Measurements from ENCODE around the gene CT47A1. TPM values are rescaled to one million over a fixed set of nuclear protein-coding genes. Genes with fewer than 3 reads are reported as not detected.
"Not testable (repeated sequence)": the region's sequence is repeated elsewhere in the genome, so short reads cannot be mapped to it uniquely, and the experiment has no call there.

Gene CT47A1
- total RNA-seq, 1 donor from 2014 or later: not detected

DNA sequence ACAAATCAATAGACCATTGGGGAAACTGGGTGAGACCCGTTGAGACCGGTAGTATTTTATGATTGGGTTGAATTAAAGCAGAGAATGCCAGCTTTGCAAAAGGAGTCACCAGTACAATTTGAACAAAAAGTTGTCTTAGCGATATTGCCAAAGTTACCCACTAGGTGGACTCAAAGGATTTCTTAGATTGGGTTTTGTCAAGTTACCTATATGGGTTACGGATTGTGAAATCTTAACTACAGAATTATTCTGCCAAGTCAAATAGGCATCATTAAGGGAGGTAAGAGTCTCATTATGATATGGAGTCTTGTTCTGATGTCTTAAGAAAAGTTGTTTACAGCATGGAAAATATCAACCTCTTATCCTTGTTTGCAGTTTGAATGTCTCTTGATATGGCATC, 15.0 kb upstream of the CT47A1 start:
- Mint-ChIP-seq H3K4me1 (ENCODE audit: low read depth, unreplicated experiment) (no peaks in the 10 kb centered on the region), H3K27ac (ENCODE audit: unreplicated experiment) (no peak overlapping the region), H3K9me3 (ENCODE audit: unreplicated experiment) (no peaks in the 10 kb centered on the region), H3K36me3 (ENCODE audit: unreplicated experiment) (no peaks in the 10 kb centered on the region), H3K4me3 (ENCODE audit: unreplicated experiment) (no peak overlapping the region), H3K27me3 (ENCODE audit: unreplicated experiment) (no peaks in the 10 kb centered on the region)
- no peak for DNase-seq
- TF ChIP-seq, protein P1, sequence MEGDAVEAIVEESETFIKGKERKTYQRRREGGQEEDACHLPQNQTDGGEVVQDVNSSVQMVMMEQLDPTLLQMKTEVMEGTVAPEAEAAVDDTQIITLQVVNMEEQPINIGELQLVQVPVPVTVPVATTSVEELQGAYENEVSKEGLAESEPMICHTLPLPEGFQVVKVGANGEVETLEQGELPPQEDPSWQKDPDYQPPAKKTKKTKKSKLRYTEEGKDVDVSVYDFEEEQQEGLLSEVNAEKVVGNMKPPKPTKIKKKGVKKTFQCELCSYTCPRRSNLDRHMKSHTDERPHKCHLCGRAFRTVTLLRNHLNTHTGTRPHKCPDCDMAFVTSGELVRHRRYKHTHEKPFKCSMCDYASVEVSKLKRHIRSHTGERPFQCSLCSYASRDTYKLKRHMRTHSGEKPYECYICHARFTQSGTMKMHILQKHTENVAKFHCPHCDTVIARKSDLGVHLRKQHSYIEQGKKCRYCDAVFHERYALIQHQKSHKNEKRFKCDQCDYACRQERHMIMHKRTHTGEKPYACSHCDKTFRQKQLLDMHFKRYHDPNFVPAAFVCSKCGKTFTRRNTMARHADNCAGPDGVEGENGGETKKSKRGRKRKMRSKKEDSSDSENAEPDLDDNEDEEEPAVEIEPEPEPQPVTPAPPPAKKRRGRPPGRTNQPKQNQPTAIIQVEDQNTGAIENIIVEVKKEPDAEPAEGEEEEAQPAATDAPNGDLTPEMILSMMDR (IDR thresholded peaks at IDR 0.05; ENCODE audit: partially characterized antibody, unreplicated experiment): peak; percentile 20

DNA sequence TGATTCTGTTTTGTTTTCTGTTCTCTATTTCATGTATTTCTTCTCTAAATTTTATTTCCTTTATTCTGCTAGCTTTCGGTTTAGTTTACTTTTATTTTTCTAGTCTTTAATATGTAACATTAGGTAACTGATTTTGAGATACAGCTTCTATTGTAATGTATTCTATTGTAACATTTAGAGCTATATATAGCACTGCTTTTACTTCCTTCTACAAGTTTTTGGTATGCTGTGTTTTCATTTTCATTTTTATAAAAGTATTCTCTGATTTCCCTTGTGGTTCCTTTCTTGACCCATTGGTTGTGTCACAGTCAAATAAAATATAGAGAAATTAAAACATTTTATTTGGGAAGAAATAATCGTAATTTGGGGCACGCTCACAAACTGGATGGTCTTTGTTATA, 13.9 kb upstream of the CT47A1 start:
- no peak overlapping the region for H3K27ac Mint-ChIP-seq (ENCODE audit: unreplicated experiment)
- H3K4me1 Mint-ChIP-seq (ENCODE audit: low read depth, unreplicated experiment): no peaks in the 10 kb centered on the region
- no peak for DNase-seq
- no peaks in the 10 kb centered on the region for H3K9me3 Mint-ChIP-seq (ENCODE audit: unreplicated experiment)
- TF ChIP-seq, protein P1 (IDR thresholded peaks at IDR 0.05; ENCODE audit: partially characterized antibody, unreplicated experiment): no peak
- no peaks in the 10 kb centered on the region for H3K36me3 Mint-ChIP-seq (ENCODE audit: unreplicated experiment)
- no peak overlapping the region for H3K4me3 Mint-ChIP-seq (ENCODE audit: unreplicated experiment)
- H3K27me3 Mint-ChIP-seq (ENCODE audit: unreplicated experiment): no peaks in the 10 kb centered on the region

DNA sequence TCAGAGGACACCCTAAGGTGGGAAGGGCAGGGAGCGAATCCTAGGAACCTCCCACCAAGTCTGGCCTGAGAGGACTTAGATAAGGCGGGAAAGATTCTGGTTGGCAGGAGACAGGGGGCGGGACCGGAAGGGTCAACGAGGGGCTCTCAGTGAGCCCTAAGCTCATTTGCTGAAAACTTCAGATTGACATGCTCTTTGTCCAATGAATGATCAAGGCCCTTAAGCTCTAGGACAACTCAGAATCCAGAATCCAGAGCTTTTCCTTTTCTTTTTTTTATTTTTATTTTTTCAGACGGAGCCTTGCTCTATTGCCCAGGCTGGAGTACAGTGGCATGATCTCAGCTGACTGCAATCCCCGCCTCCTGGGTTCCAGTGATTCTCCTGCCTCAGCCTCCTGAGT, 29.1 kb downstream of the CT47A1 start, which contains the start of gene CT47A7:
CT47A7 (minus strand) TSS at position 101 of the 400 bp plus-strand sequence. CDS start 255 bp downstream, outside the sequence.
- H3K27ac Mint-ChIP-seq (ENCODE audit: unreplicated experiment); DNase-seq; H3K27me3 Mint-ChIP-seq (ENCODE audit: unreplicated experiment); H3K4me3 Mint-ChIP-seq (ENCODE audit: unreplicated experiment); H3K9me3 Mint-ChIP-seq (ENCODE audit: unreplicated experiment); H3K4me1 Mint-ChIP-seq (ENCODE audit: low read depth, unreplicated experiment); H3K36me3 Mint-ChIP-seq (ENCODE audit: unreplicated experiment): not testable (repeated sequence)

Other genes starting within 250 kb of the CT47A1 start
- gene CT47B1, start 109.9 kb downstream of the CT47A1 start, total RNA-seq (ENCODE audit: unreplicated experiment): not detected
- not detected for gene CT47A11, start 48.6 kb downstream of the CT47A1 start, total RNA-seq (ENCODE audit: unreplicated experiment)
- not detected for gene CT47A10, start 43.7 kb downstream of the CT47A1 start, total RNA-seq (ENCODE audit: unreplicated experiment)
- gene CT47A9, start 38.9 kb downstream of the CT47A1 start, total RNA-seq (ENCODE audit: unreplicated experiment): not detected
- gene CT47A8, start 34.0 kb downstream of the CT47A1 start, total RNA-seq (ENCODE audit: unreplicated experiment): not detected
- gene CT47A7, start 29.2 kb downstream of the CT47A1 start, total RNA-seq (ENCODE audit: unreplicated experiment): not detected
- gene CT47A6, start 24.3 kb downstream of the CT47A1 start, total RNA-seq (ENCODE audit: unreplicated experiment): not detected
- not detected for gene CT47A5, start 19.4 kb downstream of the CT47A1 start, total RNA-seq (ENCODE audit: unreplicated experiment)
- gene CT47A4, start 14.6 kb downstream of the CT47A1 start, total RNA-seq (ENCODE audit: unreplicated experiment): not detected
- gene CT47A3, start 9.7 kb downstream of the CT47A1 start, total RNA-seq (ENCODE audit: unreplicated experiment): not detected
- gene CT47A2, start 4.8 kb downstream of the CT47A1 start, total RNA-seq (ENCODE audit: unreplicated experiment): not detected
- 0.27 TPM for gene GLUD2, start 61.9 kb upstream of the CT47A1 start, total RNA-seq (ENCODE audit: unreplicated experiment)